Measurements from ENCODE around the gene S100A7A. TPM values are rescaled to one million over a fixed set of nuclear protein-coding genes. Genes with fewer than 3 reads are reported as not detected.
"Not testable (repeated sequence)": the region's sequence is repeated elsewhere in the genome, so short reads cannot be mapped to it uniquely, and the experiment has no call there.

Gene S100A7A
- total and polyA plus RNA-seq, 10 donors = not detected

DNA sequence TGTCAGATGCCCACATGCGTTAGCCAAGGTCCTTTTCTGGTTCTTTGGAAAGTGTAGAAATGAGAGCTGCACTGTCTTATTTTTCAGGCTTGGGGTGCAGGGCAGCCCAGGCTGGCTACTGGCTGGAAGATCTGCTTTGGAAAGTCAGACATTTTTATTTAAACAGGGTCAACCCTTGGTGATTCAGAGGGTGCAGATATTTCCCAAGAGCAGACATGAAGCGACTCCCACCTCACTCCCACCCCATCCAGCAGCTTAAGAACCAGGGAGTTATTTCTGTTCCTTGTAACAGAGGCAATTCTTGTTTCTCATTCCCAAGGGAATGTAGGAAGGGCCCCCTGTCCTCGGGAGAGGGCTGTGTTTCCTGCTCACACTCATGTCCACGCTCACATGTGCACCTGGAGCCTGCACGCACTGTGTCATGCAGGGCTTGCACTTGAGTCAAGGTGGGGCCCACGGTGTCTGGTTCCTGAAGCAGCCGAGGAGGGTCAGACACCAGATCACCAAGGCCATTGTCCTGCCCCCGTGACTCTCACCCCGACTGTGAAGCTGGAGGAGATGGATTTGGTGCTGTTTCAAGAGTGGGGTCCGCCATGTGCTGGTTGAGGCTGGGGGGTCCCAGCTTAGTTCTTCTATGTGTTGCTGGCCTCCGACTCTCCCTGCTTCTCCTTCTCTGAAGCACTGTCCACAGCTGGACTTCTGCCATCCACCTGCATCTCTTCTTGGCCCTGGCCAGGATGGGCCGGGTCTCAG, 992 bp downstream of the S100A7A start:
- TF ChIP-seq POLR2AphosphoS5 (IDR thresholded peaks at IDR 0.05) (no peak), POLR2A (IDR thresholded peaks at IDR 0.05) (no peak)
- TF ChIP-seq, protein P1, sequence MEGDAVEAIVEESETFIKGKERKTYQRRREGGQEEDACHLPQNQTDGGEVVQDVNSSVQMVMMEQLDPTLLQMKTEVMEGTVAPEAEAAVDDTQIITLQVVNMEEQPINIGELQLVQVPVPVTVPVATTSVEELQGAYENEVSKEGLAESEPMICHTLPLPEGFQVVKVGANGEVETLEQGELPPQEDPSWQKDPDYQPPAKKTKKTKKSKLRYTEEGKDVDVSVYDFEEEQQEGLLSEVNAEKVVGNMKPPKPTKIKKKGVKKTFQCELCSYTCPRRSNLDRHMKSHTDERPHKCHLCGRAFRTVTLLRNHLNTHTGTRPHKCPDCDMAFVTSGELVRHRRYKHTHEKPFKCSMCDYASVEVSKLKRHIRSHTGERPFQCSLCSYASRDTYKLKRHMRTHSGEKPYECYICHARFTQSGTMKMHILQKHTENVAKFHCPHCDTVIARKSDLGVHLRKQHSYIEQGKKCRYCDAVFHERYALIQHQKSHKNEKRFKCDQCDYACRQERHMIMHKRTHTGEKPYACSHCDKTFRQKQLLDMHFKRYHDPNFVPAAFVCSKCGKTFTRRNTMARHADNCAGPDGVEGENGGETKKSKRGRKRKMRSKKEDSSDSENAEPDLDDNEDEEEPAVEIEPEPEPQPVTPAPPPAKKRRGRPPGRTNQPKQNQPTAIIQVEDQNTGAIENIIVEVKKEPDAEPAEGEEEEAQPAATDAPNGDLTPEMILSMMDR (IDR thresholded peaks at IDR 0.05 in 8 of 11, conservative IDR thresholded peaks at IDR 0.05 in 3 of 11) = no peak
- WGBS, 5 donors = 73 to 86% (median 77%) methylated on average over 10 to 12 of the region's 12 CpGs
- Histone ChIP-seq H3K4me1 (no peaks in the 10 kb centered on the region), H3K27me3 (replicated peaks in 1 of 7) (peaks cover 0 to 42% (median 0%) of the 10 kb centered on the region in 7 donors), H3K27ac (no peak overlapping the region), H3K4me3 (no peak overlapping the region), H3K36me3 (no peaks in the 10 kb centered on the region), H3K9me3 (peaks cover 0 to 5% (median 0%) of the 10 kb centered on the region in 8 donors)
- no peak for DNase-seq
- intact Hi-C loops (cut with DNase I; ENCODE audit: low total_unique reads) = no loop called here

DNA sequence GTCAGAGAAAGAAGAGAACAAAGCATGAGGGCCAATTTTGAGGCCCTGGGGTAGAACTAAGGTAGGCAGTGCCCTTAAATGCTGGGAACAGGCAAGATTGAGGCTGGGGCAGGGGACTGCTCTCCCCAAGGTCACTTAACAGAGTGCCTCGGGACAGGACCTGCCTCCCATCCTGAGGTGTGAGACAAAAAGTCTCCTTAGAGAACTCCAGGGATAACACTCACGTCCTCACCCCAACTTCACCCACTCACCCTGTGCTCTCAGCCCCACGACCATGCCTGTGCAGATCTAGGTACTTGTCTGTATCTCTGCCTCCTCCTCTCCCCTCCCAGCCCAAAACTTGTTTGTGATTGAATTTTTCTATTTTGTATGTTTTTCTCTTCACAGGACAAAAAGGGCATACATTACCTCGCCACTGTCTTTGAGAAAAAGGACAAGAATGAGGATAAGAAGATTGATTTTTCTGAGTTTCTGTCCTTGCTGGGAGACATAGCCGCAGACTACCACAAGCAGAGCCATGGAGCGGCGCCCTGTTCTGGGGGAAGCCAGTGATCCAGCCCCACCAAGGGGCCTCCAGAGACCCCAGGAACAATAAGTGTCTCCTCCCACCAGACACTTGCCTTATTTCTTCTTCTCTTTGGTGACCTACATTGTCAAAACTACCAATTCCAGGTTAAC, 2.6 kb downstream of the S100A7A start:
- DNase-seq; H3K4me3 ChIP-seq; H3K27ac ChIP-seq; H3K36me3 ChIP-seq; H3K4me1 ChIP-seq; intact Hi-C loops (cut with DNase I; ENCODE audit: low total_unique reads); H3K9me3 ChIP-seq: not testable (repeated sequence)
- 63 to 72% (median 68%) methylated on average over 7 of the region's 7 CpGs for WGBS, 5 donors
- peaks cover 0 to 52% (median 0%) of the 10 kb centered on the region in 7 donors for H3K27me3 ChIP-seq (replicated peaks in 1 of 7)

DNA sequence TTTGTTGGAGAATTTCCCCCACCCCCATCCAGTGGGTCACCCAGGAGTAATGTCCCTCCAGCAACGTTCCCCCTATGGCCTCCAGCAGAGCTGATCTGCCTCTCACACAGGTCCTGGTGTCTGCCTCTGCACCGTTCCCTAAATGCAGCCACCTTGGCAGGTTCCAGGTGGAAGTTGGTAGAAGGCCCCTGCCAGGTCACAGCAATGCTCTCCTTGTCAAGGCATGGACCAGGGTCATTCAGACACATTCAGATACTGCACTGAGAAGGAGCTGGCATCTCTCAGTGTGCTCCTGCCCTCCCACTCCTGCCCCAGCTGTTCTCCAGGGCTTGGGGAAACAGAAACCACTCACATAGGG, 3.1 kb downstream of the S100A7A start:
- DNase-seq; H3K36me3 ChIP-seq; H3K27ac ChIP-seq; H3K4me3 ChIP-seq; intact Hi-C loops (cut with DNase I; ENCODE audit: low total_unique reads); H3K9me3 ChIP-seq; H3K4me1 ChIP-seq: not testable (repeated sequence)
- WGBS, 5 donors = 40 to 64% (median 55%) methylated on average over 2 of the region's 2 CpGs
- peaks cover 0 to 58% (median 4%) of the 10 kb centered on the region in 7 donors for H3K27me3 ChIP-seq (replicated peaks in 1 of 7)

DNA sequence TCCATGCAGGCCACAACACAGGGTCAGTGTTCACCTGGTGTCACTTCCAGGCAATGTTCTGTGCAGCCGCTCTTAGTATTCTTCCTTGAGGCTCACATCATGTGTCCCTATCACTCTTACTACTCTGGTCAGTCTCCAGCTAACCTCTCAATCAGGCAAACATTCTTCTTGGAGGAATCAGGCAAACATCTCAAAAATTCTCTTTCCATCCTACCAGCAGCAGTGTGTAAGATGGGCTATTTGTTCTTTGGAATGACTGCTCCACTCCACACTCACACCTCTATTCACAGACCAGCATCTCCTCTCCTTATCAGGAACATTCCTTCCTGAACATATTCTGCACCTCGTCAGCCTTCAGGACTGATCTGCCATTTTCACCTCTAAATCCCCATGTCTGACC, 4.0 kb downstream of the S100A7A start:
- Histone ChIP-seq H3K27me3 (replicated peaks in 1 of 7) (peaks cover 0 to 61% (median 4%) of the 10 kb centered on the region in 7 donors), H3K36me3 (no peaks in the 10 kb centered on the region), H3K4me3 (no peak overlapping the region), H3K27ac (no peak overlapping the region), H3K9me3 (no peaks in the 10 kb centered on the region), H3K4me1 (no peaks in the 10 kb centered on the region)
- DNase-seq = no peak
- 71 to 83% (median 79%) methylated on average over 2 of the region's 2 CpGs for WGBS, 5 donors
- intact Hi-C loops (cut with DNase I; ENCODE audit: low total_unique reads) = no loop called here
- no peak for TF ChIP-seq POLR2A (IDR thresholded peaks at IDR 0.05)
- no peak for TF ChIP-seq POLR2AphosphoS5 (IDR thresholded peaks at IDR 0.05)
- TF ChIP-seq, protein P1 (IDR thresholded peaks at IDR 0.05 in 8 of 11, conservative IDR thresholded peaks at IDR 0.05 in 3 of 11) = no peak

DNA sequence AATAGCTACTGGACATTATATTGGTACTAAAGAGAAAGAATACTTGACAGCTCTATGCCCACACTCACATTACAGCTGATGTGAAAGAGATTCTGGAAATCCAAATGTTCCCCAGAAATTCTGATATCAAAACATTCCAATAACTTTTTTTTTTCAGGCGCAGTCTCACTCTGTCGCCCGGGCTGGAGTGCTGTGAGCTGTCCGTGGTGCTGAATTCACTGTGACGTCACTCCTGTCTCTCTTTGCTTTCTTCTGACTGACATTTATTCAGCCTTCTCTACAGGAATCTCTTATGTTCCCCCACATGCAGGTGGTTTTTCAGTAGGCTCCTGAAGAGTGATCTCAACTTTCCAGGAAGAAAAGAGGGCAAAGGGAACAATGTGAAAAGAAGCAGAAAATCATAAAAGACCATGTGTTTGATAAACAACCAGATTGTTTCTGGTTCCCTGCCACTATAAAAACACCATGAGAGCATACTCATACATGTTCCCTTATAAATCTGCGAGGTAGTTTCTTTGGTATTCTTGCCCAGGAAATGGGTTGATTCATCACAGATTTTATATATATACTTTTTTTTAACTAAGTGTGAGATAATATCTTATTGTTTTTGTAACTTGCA, 6.2 kb downstream of the S100A7A start:
- no peak overlapping the region for H3K4me3 ChIP-seq
- intact Hi-C loops (cut with DNase I; ENCODE audit: low total_unique reads) = no loop called here
- no peak overlapping the region for H3K27ac ChIP-seq
- H3K9me3 ChIP-seq = no peaks in the 10 kb centered on the region
- no peaks in the 10 kb centered on the region for H3K4me1 ChIP-seq
- H3K27me3 ChIP-seq (replicated peaks in 1 of 7) = peaks cover 0 to 79% (median 4%) of the 10 kb centered on the region in 7 donors
- DNase-seq = peak; percentile 83
- WGBS, 5 donors = 8 to 11% (median 9%) methylated on average over 6 of the region's 6 CpGs
- TF ChIP-seq POLR2A (IDR thresholded peaks at IDR 0.05) (no peak), POLR2AphosphoS5 (IDR thresholded peaks at IDR 0.05) (no peak)
- TF ChIP-seq, protein P1 (IDR thresholded peaks at IDR 0.05 in 8 of 11, conservative IDR thresholded peaks at IDR 0.05 in 3 of 11) = no peak
- H3K36me3 ChIP-seq = no peaks in the 10 kb centered on the region
